NCI-H82 treated with DMSO at 0.1 percent for 48 hours (cell line): ENCODE measurements around the gene CEMIP.

Experiments
- DNase-seq: peaks from one replicate; lab custom pipeline; 2025; ENCODE audit not compliant: unreplicated experiment; lab: John Stamatoyannopoulos, UW

The CEMIP gene

GRCh38 chr15:80974914-80975313 lies 195.7 kb downstream of the CEMIP start:
- DNase-seq = no peak

- DNase-seq = no peak
Observed at GRCh38 chr15:80976851-80977250, 197.7 kb downstream of the CEMIP start.

- DNase-seq = peak; percentile 23
Observed at GRCh38 chr15:80977627-80978036, 198.5 kb downstream of the CEMIP start.

GRCh38 chr15:80978685-80979329 lies 199.6 kb downstream of the CEMIP start:
- DNase-seq = no peak

GRCh38 chr15:80979538-80980200 lies 200.5 kb downstream of the CEMIP start:
- DNase-seq = no peak

- DNase-seq = no peak
Observed at GRCh38 chr15:80982205-80982604, 203.0 kb downstream of the CEMIP start.

- DNase-seq = no peak
Observed at GRCh38 chr15:80982839-80983238, 203.7 kb downstream of the CEMIP start.

GRCh38 chr15:80984856-80985255 lies 205.7 kb downstream of the CEMIP start:
- DNase-seq = no peak

- no peak for DNase-seq
Observed at GRCh38 chr15:80985981-80986380, 206.8 kb downstream of the CEMIP start.

GRCh38 chr15:80986487-80986886 lies 207.3 kb downstream of the CEMIP start:
- DNase-seq = peak; percentile 6

- DNase-seq = no peak
Observed at GRCh38 chr15:80988148-80988796, 209.1 kb downstream of the CEMIP start.

- no peak for DNase-seq
Observed at GRCh38 chr15:80989081-80989517, 209.9 kb downstream of the CEMIP start.

- DNase-seq = peak; percentile 88
Observed at GRCh38 chr15:80989518-80990478, 210.6 kb downstream of the CEMIP start, which contains the start of gene MESD. MESD (minus strand) TSS chr15:80989819; CDS start chr15:80989791, 28 bp downstream.

- no peak for DNase-seq
Observed at GRCh38 chr15:80990955-80991354, 211.8 kb downstream of the CEMIP start.

GRCh38 chr15:80991421-80991820 lies 212.3 kb downstream of the CEMIP start:
- no peak for DNase-seq

- DNase-seq = no peak
Observed at GRCh38 chr15:80992006-80992405, 212.8 kb downstream of the CEMIP start.

- DNase-seq = peak; percentile 68
Observed at GRCh38 chr15:80992441-80992840, 213.3 kb downstream of the CEMIP start.

GRCh38 chr15:80996247-80996646 lies 217.1 kb downstream of the CEMIP start:
- DNase-seq = peak; percentile 22

GRCh38 chr15:80997692-80998091 lies 218.5 kb downstream of the CEMIP start:
- no peak for DNase-seq

- no peak for DNase-seq
Observed at GRCh38 chr15:80998251-80998650, 219.1 kb downstream of the CEMIP start.

GRCh38 chr15:80999623-81000036 lies 220.5 kb downstream of the CEMIP start:
- DNase-seq = no peak
